GM19099 (cell line): ENCODE results near the gene TNFRSF19.

Experiments
- POLR2A ChIP-seq: IDR thresholded peaks from 3 replicates; pipeline ENCODE4 v1.6.1; 2011; ENCODE audit warnings: low read depth; ENCODE audit not compliant: insufficient read length; ENCODE audit errors: extremely low read depth

TNFRSF19 gene

GRCh38 chr13:23695711-23696464 is 125.7 kb downstream of the TNFRSF19 start:
- no peak for TF ChIP-seq POLR2A

GRCh38 chr13:23696610-23697009 is 126.4 kb downstream of the TNFRSF19 start:
- no peak for TF ChIP-seq POLR2A

- no peak for TF ChIP-seq POLR2A
These were observed 127.6 kb downstream of the TNFRSF19 start for GRCh38 chr13:23697772-23698313.

GRCh38 chr13:23699271-23699670 is 129.1 kb downstream of the TNFRSF19 start:
- no peak for TF ChIP-seq POLR2A

GRCh38 chr13:23701186-23701585 is 131.0 kb downstream of the TNFRSF19 start:
- no peak for TF ChIP-seq POLR2A

- no peak for TF ChIP-seq POLR2A
These were observed 131.4 kb downstream of the TNFRSF19 start for GRCh38 chr13:23701636-23702035.

GRCh38 chr13:23703246-23703860 is 133.1 kb downstream of the TNFRSF19 start:
- no peak for TF ChIP-seq POLR2A

GRCh38 chr13:23705583-23705982 is 135.4 kb downstream of the TNFRSF19 start:
- TF ChIP-seq POLR2A = no peak

- no peak for TF ChIP-seq POLR2A
These were observed 137.5 kb downstream of the TNFRSF19 start for GRCh38 chr13:23707674-23708073.

- no peak for TF ChIP-seq POLR2A
These were observed 139.3 kb downstream of the TNFRSF19 start for GRCh38 chr13:23709536-23709935.

- no peak for TF ChIP-seq POLR2A
These were observed 140.2 kb downstream of the TNFRSF19 start for GRCh38 chr13:23710366-23710765.

- no peak for TF ChIP-seq POLR2A
These were observed 141.1 kb downstream of the TNFRSF19 start for GRCh38 chr13:23711355-23711754.

- no peak for TF ChIP-seq POLR2A
These were observed 144.5 kb downstream of the TNFRSF19 start for GRCh38 chr13:23714672-23715071.

GRCh38 chr13:23715092-23715761 is 145.0 kb downstream of the TNFRSF19 start:
- TF ChIP-seq POLR2A = no peak

GRCh38 chr13:23715762-23716235 is 145.6 kb downstream of the TNFRSF19 start:
- TF ChIP-seq POLR2A = no peak
